ENCODE results near the gene AIPL1. TPM values are rescaled to one million over a fixed set of nuclear protein-coding genes. Genes with fewer than 3 reads are reported as not detected.
A peak's percentile ranks its signal among the peaks of the same experiment; 100 is the strongest.

Gene AIPL1
- total and polyA plus RNA-seq, 10 of the 15 experiments (the other 5 are each of a cell fraction or from before 2014, with no cell fraction given): not detected

DNA sequence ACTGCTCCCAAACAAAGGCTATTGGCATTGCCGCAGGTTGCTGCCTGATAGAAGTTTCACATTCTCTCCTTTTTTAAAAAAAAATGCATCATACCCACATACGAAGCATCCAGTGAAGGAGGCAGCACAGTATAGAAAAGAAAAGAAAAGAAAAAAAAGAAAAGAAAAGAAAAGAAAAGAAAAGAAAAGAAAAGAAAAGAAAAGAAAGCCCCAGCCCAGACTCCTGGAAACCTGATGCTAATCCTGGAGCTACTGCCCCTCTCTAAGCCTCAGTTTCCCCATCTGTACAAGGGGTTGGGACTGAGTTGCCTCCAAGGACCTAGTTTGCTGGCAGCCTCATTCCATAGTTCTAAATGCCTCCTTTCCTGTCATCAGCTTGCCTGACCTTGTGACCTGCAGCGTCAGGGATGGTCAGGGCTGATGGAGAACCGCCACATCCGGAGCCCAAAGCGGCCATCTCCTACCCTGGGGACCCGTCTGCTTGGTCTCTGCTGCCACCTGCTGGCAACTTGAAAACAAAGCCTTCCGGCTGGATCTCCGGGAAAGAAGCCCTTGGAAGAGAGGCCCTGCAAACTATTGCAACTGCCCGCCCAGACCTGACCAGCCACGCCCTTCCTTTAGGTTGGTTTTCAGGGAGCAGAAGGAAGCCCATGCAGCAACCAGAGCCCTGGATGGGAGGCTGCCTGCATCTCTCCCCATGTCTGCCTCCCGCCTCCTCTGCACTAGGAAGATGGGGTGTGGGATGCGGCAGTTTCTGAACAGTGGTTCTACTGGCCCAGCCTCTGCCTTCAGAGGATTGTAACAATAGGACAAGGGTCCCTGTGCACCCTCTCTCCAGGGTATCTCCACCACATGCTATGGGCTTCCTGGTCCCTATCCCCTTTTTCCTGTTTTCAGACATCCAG lies 13.0 kb downstream of the AIPL1 start:
- ChIA-PET POLR2A (no interaction called here), SMC1A (ENCODE audit: uncharacterized antibody, unreplicated experiment) (interaction anchor here (0.6 to 1.4 kb wide), 4 partner anchors 14 to 928 kb away, joined by 3 to 4 read pairs (median 4); no protein-coding TSS in a partner anchor), CTCF (interaction anchor here (0.6 to 2.6 kb wide), 7 partner anchors 12 to 838 kb away, joined by 3 to 9 read pairs (median 4); partner anchors contain the start of gene NLRP1), RAD21 (ENCODE audit: unreplicated experiment) (interaction anchor here (0.7 to 1.3 kb wide), 3 partner anchors 14 to 835 kb away, joined by 3 to 5 read pairs (median 4); no protein-coding TSS in a partner anchor)
- 19% methylated on average over 13 of the region's 13 CpGs for WGBS (ENCODE audit: insufficient coverage, insufficient replicate concordance, low lambda C conversion rate, missing lambda C conversion rate)
- Histone ChIP-seq H3K4me3 (no peak overlapping the region), H3K27ac (ENCODE audit: control insufficient read depth, insufficient read depth) (no peak overlapping the region), H3K79me2 (ENCODE audit: control insufficient read depth, insufficient read depth, low read length) (no peaks in the 10 kb centered on the region), H3K27me3 (replicated peaks in 1 of 2; ENCODE audit: control insufficient read depth in 2 of 2, insufficient read depth in 2 of 2, low read length in 1 of 2) (no peaks in the 10 kb centered on the region; a peak in 2 of 4 replicates), H4K20me1 (ENCODE audit: control insufficient read depth, insufficient read depth) (no peaks in the 10 kb centered on the region), H3K4me1 (ENCODE audit: control insufficient read depth, insufficient read depth, low read length) (peaks cover 1% of the 10 kb centered on the region), H2AFZ (ENCODE audit: control insufficient read depth, low read depth, low read length) (no peak overlapping the region), H3K9me3 (replicated peaks; ENCODE audit: control insufficient read depth, insufficient read depth, low read length) (no peaks in the 10 kb centered on the region), H3K36me3 (ENCODE audit: control insufficient read depth in 2 of 2, insufficient read depth in 2 of 2, low read length in 1 of 2) (no peaks in the 10 kb centered on the region), H3K4me2 (ENCODE audit: control insufficient read depth, insufficient read depth) (no peak overlapping the region), H3K9ac (ENCODE audit: control insufficient read depth, insufficient read depth, low read length) (no peak overlapping the region)
- in situ Hi-C loops (cut with MboI) (loop anchor here (5.0 to 25.0 kb wide), 2 partner anchors 710 to 835 kb away; no protein-coding TSS in a partner anchor), intact Hi-C loops (cut with micrococcal nuclease; ENCODE audit: unreplicated experiment) (loop anchor here (5.0 kb wide), 1 partner anchor 715 kb away; no protein-coding TSS in a partner anchor)
- DNase-seq (ENCODE audit: low read depth, low spot score) (no peak), ATAC-seq (peak; percentile 96), FAIRE-seq (peak; percentile 83)
- no TSS peak for BruUV-seq (replicated peaks)
- TF ChIP-seq BRCA1 (IDR thresholded peaks at IDR 0.05; ENCODE audit: low read depth, low read length) (no peak), RB1 (IDR thresholded peaks at IDR 0.05; ENCODE audit: borderline replicate concordance) (0 out of 2 replicates have a peak, but pooled peaks have one; percentile 40), NRF1 (conservative IDR thresholded peaks at IDR 0.05; ENCODE audit: low read depth, low read length) (no peak), SREBF2 (IDR thresholded peaks at IDR 0.05; ENCODE audit: low read length) (no peak), MTA2 (IDR thresholded peaks at IDR 0.05; ENCODE audit: low read depth) (no peak), PAX8 (IDR thresholded peaks at IDR 0.05) (no peak), NR2F1 (conservative IDR thresholded peaks at IDR 0.05) (peak; percentile 89), RELA (IDR thresholded peaks at IDR 0.05; ENCODE audit: borderline replicate concordance, partially characterized antibody) (peak; percentile 24), FOXM1 (IDR thresholded peaks at IDR 0.05; ENCODE audit: low read depth, low read length) (no peak), CREM (IDR thresholded peaks at IDR 0.05; ENCODE audit: low read depth) (no peak), SMAD1 (IDR thresholded peaks at IDR 0.05; ENCODE audit: low read depth, partially characterized antibody) (no peak), SIX5 (IDR thresholded peaks at IDR 0.05; ENCODE audit: low read depth, low read length, severe bottlenecking) (no peak), JUNB (IDR thresholded peaks at IDR 0.05) (no peak), IKZF2 (IDR thresholded peaks at IDR 0.05) (no peak), MTA3 (IDR thresholded peaks at IDR 0.05; ENCODE audit: borderline replicate concordance, low read length) (no peak)
- TF ChIP-seq, protein P1, sequence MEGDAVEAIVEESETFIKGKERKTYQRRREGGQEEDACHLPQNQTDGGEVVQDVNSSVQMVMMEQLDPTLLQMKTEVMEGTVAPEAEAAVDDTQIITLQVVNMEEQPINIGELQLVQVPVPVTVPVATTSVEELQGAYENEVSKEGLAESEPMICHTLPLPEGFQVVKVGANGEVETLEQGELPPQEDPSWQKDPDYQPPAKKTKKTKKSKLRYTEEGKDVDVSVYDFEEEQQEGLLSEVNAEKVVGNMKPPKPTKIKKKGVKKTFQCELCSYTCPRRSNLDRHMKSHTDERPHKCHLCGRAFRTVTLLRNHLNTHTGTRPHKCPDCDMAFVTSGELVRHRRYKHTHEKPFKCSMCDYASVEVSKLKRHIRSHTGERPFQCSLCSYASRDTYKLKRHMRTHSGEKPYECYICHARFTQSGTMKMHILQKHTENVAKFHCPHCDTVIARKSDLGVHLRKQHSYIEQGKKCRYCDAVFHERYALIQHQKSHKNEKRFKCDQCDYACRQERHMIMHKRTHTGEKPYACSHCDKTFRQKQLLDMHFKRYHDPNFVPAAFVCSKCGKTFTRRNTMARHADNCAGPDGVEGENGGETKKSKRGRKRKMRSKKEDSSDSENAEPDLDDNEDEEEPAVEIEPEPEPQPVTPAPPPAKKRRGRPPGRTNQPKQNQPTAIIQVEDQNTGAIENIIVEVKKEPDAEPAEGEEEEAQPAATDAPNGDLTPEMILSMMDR (IDR thresholded peaks at IDR 0.05 in 2 of 3, conservative IDR thresholded peaks at IDR 0.05 in 1 of 3; ENCODE audit: control insufficient read depth in 2 of 3, extremely low read depth in 1 of 3, insufficient read depth in 1 of 3, low read depth in 3 of 3, low read length in 3 of 3): peak; percentile 75 to 92 (median 83)
- TF ChIP-seq, protein P2, sequence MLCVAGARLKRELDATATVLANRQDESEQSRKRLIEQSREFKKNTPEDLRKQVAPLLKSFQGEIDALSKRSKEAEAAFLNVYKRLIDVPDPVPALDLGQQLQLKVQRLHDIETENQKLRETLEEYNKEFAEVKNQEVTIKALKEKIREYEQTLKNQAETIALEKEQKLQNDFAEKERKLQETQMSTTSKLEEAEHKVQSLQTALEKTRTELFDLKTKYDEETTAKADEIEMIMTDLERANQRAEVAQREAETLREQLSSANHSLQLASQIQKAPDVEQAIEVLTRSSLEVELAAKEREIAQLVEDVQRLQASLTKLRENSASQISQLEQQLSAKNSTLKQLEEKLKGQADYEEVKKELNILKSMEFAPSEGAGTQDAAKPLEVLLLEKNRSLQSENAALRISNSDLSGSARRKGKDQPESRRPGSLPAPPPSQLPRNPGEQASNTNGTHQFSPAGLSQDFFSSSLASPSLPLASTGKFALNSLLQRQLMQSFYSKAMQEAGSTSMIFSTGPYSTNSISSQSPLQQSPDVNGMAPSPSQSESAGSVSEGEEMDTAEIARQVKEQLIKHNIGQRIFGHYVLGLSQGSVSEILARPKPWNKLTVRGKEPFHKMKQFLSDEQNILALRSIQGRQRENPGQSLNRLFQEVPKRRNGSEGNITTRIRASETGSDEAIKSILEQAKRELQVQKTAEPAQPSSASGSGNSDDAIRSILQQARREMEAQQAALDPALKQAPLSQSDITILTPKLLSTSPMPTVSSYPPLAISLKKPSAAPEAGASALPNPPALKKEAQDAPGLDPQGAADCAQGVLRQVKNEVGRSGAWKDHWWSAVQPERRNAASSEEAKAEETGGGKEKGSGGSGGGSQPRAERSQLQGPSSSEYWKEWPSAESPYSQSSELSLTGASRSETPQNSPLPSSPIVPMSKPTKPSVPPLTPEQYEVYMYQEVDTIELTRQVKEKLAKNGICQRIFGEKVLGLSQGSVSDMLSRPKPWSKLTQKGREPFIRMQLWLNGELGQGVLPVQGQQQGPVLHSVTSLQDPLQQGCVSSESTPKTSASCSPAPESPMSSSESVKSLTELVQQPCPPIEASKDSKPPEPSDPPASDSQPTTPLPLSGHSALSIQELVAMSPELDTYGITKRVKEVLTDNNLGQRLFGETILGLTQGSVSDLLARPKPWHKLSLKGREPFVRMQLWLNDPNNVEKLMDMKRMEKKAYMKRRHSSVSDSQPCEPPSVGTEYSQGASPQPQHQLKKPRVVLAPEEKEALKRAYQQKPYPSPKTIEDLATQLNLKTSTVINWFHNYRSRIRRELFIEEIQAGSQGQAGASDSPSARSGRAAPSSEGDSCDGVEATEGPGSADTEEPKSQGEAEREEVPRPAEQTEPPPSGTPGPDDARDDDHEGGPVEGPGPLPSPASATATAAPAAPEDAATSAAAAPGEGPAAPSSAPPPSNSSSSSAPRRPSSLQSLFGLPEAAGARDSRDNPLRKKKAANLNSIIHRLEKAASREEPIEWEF (IDR thresholded peaks at IDR 0.05; ENCODE audit: insufficient replicate concordance, low read depth, low read length): no peak
